Ovary (tissue), 9 donors: ENCODE data around the gene EPC2. TPM values are rescaled to one million over a fixed set of nuclear protein-coding genes. Genes with fewer than 3 reads are reported as not detected.

Source experiments
- DNase-seq, 5 donors: peaks; one replicate each; pipeline ENCODE4 v3.0.0-alpha.2; 2019 to 2020
- H3K27ac ChIP-seq, 2 donors: fragments of 200-600 bp; one replicate each; pipeline versions ENCODE4 v1.5.1 to v1.8.0; 2019 to 2022
- H3K27me3 ChIP-seq: fragments of 200-600 bp; one replicate; pipeline ENCODE4 v1.8.0; 2022
- H3K36me3 ChIP-seq: fragments of 200-600 bp; sonication (generic); one replicate; pipeline ENCODE4 v1.5.1; 2019
- H3K4me1 ChIP-seq: one replicate; pipeline ENCODE4 v1.8.1; 2013; ENCODE audit warnings: mild to moderate bottlenecking, moderate library complexity; ENCODE audit not compliant: insufficient read depth
- H3K4me3 ChIP-seq: fragments of 200-600 bp; sonication (generic); one replicate; pipeline ENCODE4 v1.5.1; 2017
- H3K9me3 ChIP-seq, 2 donors: fragments of 200-600 bp in 1 of 2; sonication (generic) in 1 of 2; one replicate each; pipeline versions ENCODE4 v1.5.1 to v1.8.1; 2013 to 2019; ENCODE audit warnings: mild to moderate bottlenecking in 1 of 2, moderate library complexity in 1 of 2
- CTCF ChIP-seq, 3 donors: fragments of 450-650 bp in 2 of 3; fragments of 200-600 bp in 1 of 3; IDR thresholded peaks; one replicate each; pipeline versions ENCODE4 v1.5.1 to v1.8.0; 2016 to 2022; ENCODE audit warnings: antibody characterized with exemption in 3 of 3, mild to moderate bottlenecking in 1 of 3
- EP300 ChIP-seq: sonication (generic); formaldehyde crosslinking; IDR thresholded peaks from one replicate; pipeline ENCODE4 v1.6.1; 2017; ENCODE audit warnings: antibody characterized with exemption
- POLR2A ChIP-seq: fragments of 450-650 bp; IDR thresholded peaks from one replicate; pipeline ENCODE4 v1.6.1; 2017; ENCODE audit warnings: antibody characterized with exemption, mild to moderate bottlenecking, moderate library complexity
- WGBS, 3 donors: extraction: QIAGEN DNeasy Blood & Tissue Kit in 1 of 3; methylation state at CpG; one replicate each; pipeline versions ENCODE4 v1.1.5 to v1.1.7; 2013 to 2017; 5-methylcytosine and 5-hydroxymethylcytosine counted together
- intact Hi-C, 4 donors: fragments of 100-400 bp; cut with DNase I; formaldehyde crosslinking; loops; one replicate each; pipeline versions ENCODE4 v1.11.0 to v1.15.1; 2022 to 2023
- polyA plus RNA-seq, 2 donors: library from polyadenylated mRNA; stranded (reverse); fragments of 200-250 nt in 1 of 2; fragments of 350-450 nt in 1 of 2; fragmentation: Illumina TruSeq in 1 of 2; extraction: RNeasy Lipid Tissue Mini Kit (QIAGEN cat#74804) in 1 of 2; gene quantifications; one replicate each; pipeline ENCODE4 v1.2.3, GENCODE V29; 2013 to 2014
- total RNA-seq, 7 donors: library from RNA; depleted of rRNA in 2 of 7; stranded (reverse); fragments of >200 nt in 2 of 7; fragmentation: NEBNext Ultra II Directional in 3 of 7; extraction: Animal tissue kit (Norgen Biotek cat#: 25700) in 3 of 7; gene quantifications; one replicate each; pipeline versions ENCODE4 v1.1.0 to v1.2.4, GENCODE V29; 2016 to 2023
- donor health status: DM: no; HTN: no; CAD: no; lungs with moderate emphysema.
- donor health status: DM: no; HTN: no; CAD: no.
- donor health status: Bipolar disorder and iron deficiency.
- donor health status: DM: yes; HTN: yes; CAD: no.
- donor health status: DM: no; HTN: no; CAD: no.
- donor health status: DM: yes; HTN: yes; CAD: no.

Gene EPC2
- total and polyA plus RNA-seq, 9 donors = 25.7 to 53.4 (median 35.2) TPM

DNA sequence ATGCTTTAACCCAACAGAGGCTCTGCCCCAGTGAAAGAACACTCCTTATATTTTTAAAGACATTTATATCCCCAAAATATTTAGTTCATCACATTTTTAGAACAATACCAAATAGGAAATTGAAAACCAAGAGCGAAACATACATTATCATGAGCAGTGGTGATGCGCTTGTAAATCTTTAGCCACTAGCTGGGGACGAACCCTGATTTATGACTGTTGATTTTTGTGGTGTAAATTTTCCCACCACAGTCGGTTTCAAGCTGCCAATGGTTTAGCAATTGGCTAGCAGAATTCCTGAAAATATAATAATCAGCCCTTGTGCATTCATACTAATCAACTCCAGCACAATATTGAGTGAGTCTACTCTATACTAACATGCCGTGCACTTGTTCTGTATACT lies 27.3 kb upstream of the EPC2 start:
- intact Hi-C loops = no loop called here
- H3K4me1 ChIP-seq = peaks cover 5% of the 10 kb centered on the region
- no peak for TF ChIP-seq POLR2A
- no peak for TF ChIP-seq CTCF (IDR thresholded peaks at IDR 0.05)
- TF ChIP-seq EP300 = no peak

GRCh38 chr2:148619560-148620195 lies 24.9 kb upstream of the EPC2 start:
- intact Hi-C loops = no loop called here
- Histone ChIP-seq H3K36me3 (no peaks in the 10 kb centered on the region), H3K27ac (no peak overlapping the region), H3K4me3 (no peak overlapping the region), H3K9me3 (no peaks in the 10 kb centered on the region), H3K27me3 (no peaks in the 10 kb centered on the region), H3K4me1 (peaks cover 2% of the 10 kb centered on the region)
- no peak for DNase-seq
- WGBS, 3 donors = 52 to 61% (median 58%) methylated on average over 4 of the region's 4 CpGs
- no peak for TF ChIP-seq CTCF (IDR thresholded peaks at IDR 0.05)
- TF ChIP-seq POLR2A = no peak
- TF ChIP-seq EP300 = no peak

More for the DNA sequence above, 27.3 kb upstream of the EPC2 start:
- Histone ChIP-seq H3K9me3 (no peaks in the 10 kb centered on the region), H3K27ac (no peak overlapping the region), H3K36me3 (no peaks in the 10 kb centered on the region), H3K27me3 (no peaks in the 10 kb centered on the region), H3K4me3 (no peak overlapping the region)
- 68 to 78% (median 73%) methylated on average over 5 of the region's 5 CpGs for WGBS, 3 donors
- DNase-seq = no peak

GRCh38 chr2:148622366-148622765 lies 22.2 kb upstream of the EPC2 start:
- TF ChIP-seq CTCF (IDR thresholded peaks at IDR 0.05) (no peak), EP300 (no peak), POLR2A (no peak)
- intact Hi-C loops = no loop called here
- WGBS, 3 donors = 40 to 46% (median 44%) methylated on average over 3 of the region's 3 CpGs
- Histone ChIP-seq H3K4me1 (no peaks in the 10 kb centered on the region), H3K36me3 (no peaks in the 10 kb centered on the region), H3K27me3 (no peaks in the 10 kb centered on the region), H3K27ac (no peak overlapping the region), H3K9me3 (no peaks in the 10 kb centered on the region), H3K4me3 (no peak overlapping the region)
- DNase-seq = no peak

- Histone ChIP-seq H3K4me1 (no peaks in the 10 kb centered on the region), H3K27me3 (no peaks in the 10 kb centered on the region), H3K4me3 (no peak overlapping the region), H3K27ac (no peak overlapping the region), H3K9me3 (no peaks in the 10 kb centered on the region), H3K36me3 (no peaks in the 10 kb centered on the region)
- intact Hi-C loops = no loop called here
- no peak for DNase-seq
- TF ChIP-seq EP300 (no peak), CTCF (IDR thresholded peaks at IDR 0.05) (no peak), POLR2A (no peak)
Observed at GRCh38 chr2:148623086-148623485, 21.5 kb upstream of the EPC2 start.
